Measurements from ENCODE around the gene MAGI2.

Gene MAGI2

DNA sequence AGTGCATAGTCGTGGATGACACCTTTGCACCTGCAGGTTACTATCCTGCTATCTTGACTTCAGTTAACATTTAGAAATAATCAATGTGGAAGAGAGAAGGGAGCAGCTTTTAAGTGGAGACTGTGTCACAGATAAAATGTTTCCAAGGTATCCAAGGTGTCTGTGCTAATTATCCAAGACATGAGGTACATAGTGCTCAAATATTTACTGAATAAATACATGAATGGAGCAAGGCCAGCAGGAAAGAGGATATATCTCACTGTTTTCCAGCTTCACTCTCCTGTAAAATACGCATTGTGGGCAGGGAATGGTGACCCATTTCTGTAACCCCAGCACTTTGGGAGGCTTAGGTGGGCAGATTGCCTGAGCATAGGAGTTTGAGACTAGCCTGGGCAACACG, 1102.5 kb downstream of the MAGI2 start:
- no peak for DNase-seq (ENCODE audit: extremely low read depth, low read depth)
- H3K4me3 ChIP-seq (replicated peaks; ENCODE audit: low read depth, low read length): no peak overlapping the region
- TF ChIP-seq, protein P1, sequence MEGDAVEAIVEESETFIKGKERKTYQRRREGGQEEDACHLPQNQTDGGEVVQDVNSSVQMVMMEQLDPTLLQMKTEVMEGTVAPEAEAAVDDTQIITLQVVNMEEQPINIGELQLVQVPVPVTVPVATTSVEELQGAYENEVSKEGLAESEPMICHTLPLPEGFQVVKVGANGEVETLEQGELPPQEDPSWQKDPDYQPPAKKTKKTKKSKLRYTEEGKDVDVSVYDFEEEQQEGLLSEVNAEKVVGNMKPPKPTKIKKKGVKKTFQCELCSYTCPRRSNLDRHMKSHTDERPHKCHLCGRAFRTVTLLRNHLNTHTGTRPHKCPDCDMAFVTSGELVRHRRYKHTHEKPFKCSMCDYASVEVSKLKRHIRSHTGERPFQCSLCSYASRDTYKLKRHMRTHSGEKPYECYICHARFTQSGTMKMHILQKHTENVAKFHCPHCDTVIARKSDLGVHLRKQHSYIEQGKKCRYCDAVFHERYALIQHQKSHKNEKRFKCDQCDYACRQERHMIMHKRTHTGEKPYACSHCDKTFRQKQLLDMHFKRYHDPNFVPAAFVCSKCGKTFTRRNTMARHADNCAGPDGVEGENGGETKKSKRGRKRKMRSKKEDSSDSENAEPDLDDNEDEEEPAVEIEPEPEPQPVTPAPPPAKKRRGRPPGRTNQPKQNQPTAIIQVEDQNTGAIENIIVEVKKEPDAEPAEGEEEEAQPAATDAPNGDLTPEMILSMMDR (IDR thresholded peaks at IDR 0.05; ENCODE audit: low read depth, low read length, missing control alignments): no peak

DNA sequence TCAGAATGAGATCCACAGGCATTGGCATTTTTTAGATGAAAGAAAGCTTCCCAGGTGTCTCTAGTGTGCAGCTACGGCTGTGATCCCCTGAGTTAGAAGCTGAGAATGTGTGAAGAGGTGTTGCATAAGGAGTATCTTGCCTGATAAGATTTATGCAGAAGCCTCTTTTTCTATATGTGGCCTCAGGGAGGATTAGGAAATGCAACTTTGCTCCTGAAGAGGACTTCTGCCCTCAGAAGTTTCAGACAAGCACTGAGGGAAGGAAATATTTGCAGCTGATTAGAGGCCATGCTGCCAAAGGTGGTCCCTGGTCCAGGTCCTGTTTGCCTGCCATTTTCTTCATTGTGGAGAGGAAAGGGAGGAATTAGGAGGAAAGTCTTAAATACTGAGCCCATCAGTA, 1103.1 kb downstream of the MAGI2 start:
- DNase-seq (ENCODE audit: extremely low read depth, low read depth): no peak
- TF ChIP-seq, protein P1 (IDR thresholded peaks at IDR 0.05; ENCODE audit: low read depth, low read length, missing control alignments): no peak

DNA sequence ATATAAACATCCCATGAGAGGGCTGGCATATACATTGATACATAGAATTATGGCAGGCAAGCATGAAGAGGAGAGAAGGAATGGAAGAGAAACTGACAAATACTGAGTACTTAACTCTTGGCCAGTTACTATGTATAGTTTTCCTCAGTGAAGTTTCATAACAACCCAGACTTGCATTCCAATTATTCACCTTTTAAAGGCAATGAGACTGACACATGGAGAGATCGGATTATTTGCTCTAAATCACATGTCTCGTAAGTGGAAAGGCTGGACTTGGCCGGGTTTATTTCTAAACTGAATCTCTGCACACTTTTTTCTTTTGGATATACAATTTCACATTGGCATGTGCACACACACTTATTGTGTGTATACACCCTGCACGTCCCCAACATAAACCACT, 1106.6 kb downstream of the MAGI2 start:
- TF ChIP-seq, protein P1 (IDR thresholded peaks at IDR 0.05; ENCODE audit: low read depth, low read length, missing control alignments): no peak
- no peak for DNase-seq (ENCODE audit: extremely low read depth, low read depth)
- no peak overlapping the region for H3K4me3 ChIP-seq (replicated peaks; ENCODE audit: low read depth, low read length)

More for the DNA sequence above, 1103.1 kb downstream of the MAGI2 start:
- H3K4me3 ChIP-seq (replicated peaks; ENCODE audit: low read depth, low read length): no peak overlapping the region

DNA sequence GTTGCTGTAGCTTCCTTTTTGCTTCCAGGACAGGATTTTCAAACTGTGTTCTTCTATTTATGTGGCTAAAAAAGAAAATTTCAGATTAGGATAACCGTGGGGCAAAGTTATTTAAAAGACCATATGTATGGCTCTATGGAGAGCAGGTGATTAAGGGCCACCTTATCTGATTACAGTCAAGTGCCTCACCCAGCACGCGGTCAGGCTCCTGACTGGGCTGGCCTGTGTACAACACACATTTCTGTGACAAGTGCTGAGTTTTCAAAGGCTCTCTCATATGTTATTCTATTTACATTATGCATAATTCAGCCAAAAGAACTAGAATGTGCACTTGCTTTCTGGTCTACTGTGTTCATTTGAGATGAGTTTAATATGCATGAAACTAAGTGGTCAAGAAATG, 1107.5 kb downstream of the MAGI2 start:
- no peak overlapping the region for H3K4me3 ChIP-seq (replicated peaks; ENCODE audit: low read depth, low read length)
- DNase-seq (ENCODE audit: extremely low read depth, low read depth): no peak
- TF ChIP-seq, protein P1 (IDR thresholded peaks at IDR 0.05; ENCODE audit: low read depth, low read length, missing control alignments): no peak

DNA sequence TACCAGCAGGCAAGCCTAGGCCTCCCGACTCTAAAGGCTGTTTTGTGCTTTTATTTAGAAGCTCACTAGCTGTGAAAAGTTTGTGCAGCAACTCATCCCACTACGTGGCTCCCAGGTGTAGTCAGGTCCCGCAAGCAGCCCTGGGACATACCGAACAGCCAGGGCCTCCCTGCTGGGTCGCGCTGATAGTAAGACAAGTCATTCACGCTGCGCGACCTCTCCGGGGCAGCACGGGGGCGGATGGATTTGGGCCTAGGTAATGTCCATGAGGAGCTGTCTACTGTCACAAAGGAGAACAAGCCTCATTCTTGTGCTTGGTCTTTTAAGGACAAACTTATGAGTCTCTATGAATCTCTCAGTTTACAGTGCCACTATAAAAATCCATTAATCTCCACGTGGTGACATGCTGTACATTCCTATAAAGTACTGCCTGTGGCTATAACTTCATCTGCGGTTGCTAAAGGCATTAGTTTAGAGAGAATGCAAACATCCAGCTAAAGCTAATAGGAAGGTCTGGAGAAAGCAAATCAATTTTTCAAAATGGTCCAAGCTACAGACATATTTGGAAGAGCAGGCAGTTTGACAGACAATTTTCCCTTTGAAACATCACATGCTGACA, 1108.1 kb downstream of the MAGI2 start:
- TF ChIP-seq, protein P1 (IDR thresholded peaks at IDR 0.05; ENCODE audit: low read depth, low read length, missing control alignments): no peak
- H3K4me3 ChIP-seq (replicated peaks; ENCODE audit: low read depth, low read length): no peak overlapping the region
- DNase-seq (ENCODE audit: extremely low read depth, low read depth): no peak

DNA sequence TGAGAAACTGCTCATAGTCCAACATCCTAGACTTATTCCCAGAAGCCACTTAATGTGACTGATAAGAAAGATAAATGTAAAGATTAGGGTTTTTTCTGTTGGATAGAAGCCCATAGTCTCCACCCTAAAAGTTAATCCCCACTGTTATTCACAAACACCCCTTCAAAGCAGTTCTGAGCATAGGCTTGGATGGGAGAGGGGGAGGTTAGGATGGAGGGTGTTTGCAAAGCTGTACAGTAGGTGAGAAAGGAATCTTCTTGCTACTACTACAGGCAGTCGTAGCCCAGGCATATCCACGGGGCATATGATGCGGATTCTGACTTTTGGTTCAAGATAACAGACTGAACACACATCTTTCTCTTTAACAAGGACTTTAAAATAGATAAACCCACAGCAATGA, 1119.0 kb downstream of the MAGI2 start:
- TF ChIP-seq, protein P1 (IDR thresholded peaks at IDR 0.05; ENCODE audit: low read depth, low read length, missing control alignments): no peak
- no peak overlapping the region for H3K4me3 ChIP-seq (replicated peaks; ENCODE audit: low read depth, low read length)
- no peak for DNase-seq (ENCODE audit: extremely low read depth, low read depth)

Data from HFF-Myc (cell line).